Activated CD8-positive, alpha-beta memory T cell treated with anti-CD3 and anti-CD28 coated beads for 48 hours (primary cell): Measurements from ENCODE around the gene LCE1D.

Experiments
- DNase-seq, 3 experiments: peaks; one replicate each; pipeline ENCODE4 v3.0.0-alpha.2; 2020; ENCODE audit warnings: low read depth in 2 of 3, low spot score in 2 of 3

The LCE1D gene

GRCh38 chr1:152796421-152796820, at the start of gene LCE1D:
LCE1D (plus strand) TSS chr1:152796721; CDS start chr1:152797795, 1,074 bp downstream.
- DNase-seq = no peak

- DNase-seq = no peak
Observed at GRCh38 chr1:152747831-152748230, 48.7 kb upstream of the LCE1D start.

- DNase-seq = no peak
Observed at GRCh38 chr1:152752225-152752624, 44.3 kb upstream of the LCE1D start.

GRCh38 chr1:152753586-152753985, 42.9 kb upstream of the LCE1D start:
- no peak for DNase-seq

- DNase-seq = no peak
Observed at GRCh38 chr1:152756872-152757271, 39.6 kb upstream of the LCE1D start.

GRCh38 chr1:152757747-152758146, 38.8 kb upstream of the LCE1D start, which contains the start of gene KPRP:
KPRP (plus strand) TSS chr1:152758025; CDS start chr1:152759589, 1,564 bp downstream.
- no peak for DNase-seq

GRCh38 chr1:152758636-152759035, 37.9 kb upstream of the LCE1D start:
- DNase-seq = no peak

- no peak for DNase-seq
Observed at GRCh38 chr1:152759453-152760173, 36.9 kb upstream of the LCE1D start.

- DNase-seq = no peak
Observed at GRCh38 chr1:152760551-152761190, 35.9 kb upstream of the LCE1D start.

GRCh38 chr1:152761609-152762213, 34.8 kb upstream of the LCE1D start:
- no peak for DNase-seq

- no peak for DNase-seq
Observed at GRCh38 chr1:152768847-152769533, 27.5 kb upstream of the LCE1D start.

GRCh38 chr1:152770411-152770810, 26.1 kb upstream of the LCE1D start:
- DNase-seq = no peak

- no peak for DNase-seq
Observed at GRCh38 chr1:152774875-152775274, 21.6 kb upstream of the LCE1D start, which contains the start of gene LCE1F. LCE1F (plus strand) TSS chr1:152775140; CDS start chr1:152776372, 1,232 bp downstream.

- no peak for DNase-seq
Observed at GRCh38 chr1:152776361-152776760, 20.2 kb upstream of the LCE1D start.

GRCh38 chr1:152777510-152778137, 18.9 kb upstream of the LCE1D start:
- no peak for DNase-seq

- no peak for DNase-seq
Observed at GRCh38 chr1:152783095-152783494, 13.4 kb upstream of the LCE1D start.

GRCh38 chr1:152786077-152786476, 10.4 kb upstream of the LCE1D start, which contains the start of gene LCE1E:
LCE1E (plus strand) TSS chr1:152786257; CDS start chr1:152787300, 1,043 bp downstream.
- no peak for DNase-seq

- DNase-seq = no peak
Observed at GRCh38 chr1:152795686-152796085, 835 bp upstream of the LCE1D start.

GRCh38 chr1:152801333-152801732, 4.8 kb downstream of the LCE1D start:
- DNase-seq = no peak

- DNase-seq = no peak
Observed at GRCh38 chr1:152806576-152806975, 10.1 kb downstream of the LCE1D start, which contains the start of gene LCE1C. LCE1C (minus strand) TSS chr1:152806651; CDS start chr1:152805478, 1,173 bp downstream.

- DNase-seq = no peak
Observed at GRCh38 chr1:152811050-152811449, 14.5 kb downstream of the LCE1D start.
